MM.1S (cell line): ENCODE measurements around the gene PTPRO.

Experiments used
- DNase-seq: peaks from one replicate; pipeline ENCODE4 v3.0.0-alpha.2; 2015
- H2AFZ ChIP-seq: fragments of 300-600 bp; sonication (generic); 2 replicates; pipeline ENCODE4 v1.6.0; 2016; ENCODE audit warnings: antibody characterized with exemption, low read length
- H3F3A ChIP-seq: fragments of 300-600 bp; sonication (generic); 2 replicates; pipeline ENCODE4 v1.6.1; 2016; ENCODE audit warnings: mild to moderate bottlenecking, antibody characterized with exemption, low read length, moderate library complexity, mixed read lengths; ENCODE audit not compliant: insufficient read depth
- H3K27ac ChIP-seq: fragments of 300-600 bp; sonication (generic); 2 replicates; pipeline ENCODE4 v1.5.1; 2016; ENCODE audit warnings: mild to moderate bottlenecking, low read length
- H3K27me3 ChIP-seq: fragments of 300-600 bp; sonication (generic); replicated peaks from 2 replicates; pipeline ENCODE4 v1.6.0; 2016; ENCODE audit warnings: low read length; ENCODE audit not compliant: insufficient read depth
- H3K36me3 ChIP-seq: fragments of 300-600 bp; sonication (generic); replicated peaks from 2 replicates; pipeline ENCODE4 v1.6.1; 2016; ENCODE audit warnings: mild to moderate bottlenecking, low read length, mixed read lengths; ENCODE audit not compliant: insufficient read depth
- H3K4me1 ChIP-seq: fragments of 300-600 bp; sonication (generic); 2 replicates; pipeline ENCODE4 v1.6.1; 2016; ENCODE audit warnings: low read length, mixed read lengths
- H3K4me2 ChIP-seq: fragments of 300-600 bp; sonication (generic); 2 replicates; pipeline ENCODE4 v1.6.0; 2016; ENCODE audit warnings: low read depth, low read length
- H3K4me3 ChIP-seq: fragments of 300-600 bp; sonication (generic); 2 replicates; pipeline ENCODE4 v1.5.1; 2016; ENCODE audit warnings: low read length, mixed read lengths
- H3K79me2 ChIP-seq: fragments of 300-600 bp; sonication (generic); 2 replicates; pipeline ENCODE4 v1.6.1; 2016; ENCODE audit warnings: mixed run types, low read length, mixed read lengths
- H3K9ac ChIP-seq: fragments of 300-600 bp; sonication (generic); 2 replicates; pipeline ENCODE4 v1.6.1; 2016; ENCODE audit warnings: low read length, mixed read lengths
- H3K9me2 ChIP-seq: fragments of 300-600 bp; sonication (generic); replicated peaks from 2 replicates; pipeline ENCODE4 v1.6.1; 2016; ENCODE audit warnings: mild to moderate bottlenecking, low read length, mixed read lengths; ENCODE audit not compliant: insufficient read depth
- H3K9me3 ChIP-seq: fragments of 300-600 bp; sonication (generic); replicated peaks from 2 replicates; pipeline ENCODE4 v1.6.1; 2016; ENCODE audit warnings: mild to moderate bottlenecking, low read length, mixed read lengths; ENCODE audit not compliant: insufficient read depth
- H4K20me1 ChIP-seq: fragments of 300-600 bp; sonication (generic); 2 replicates; pipeline ENCODE4 v1.6.1; 2016; ENCODE audit warnings: mild to moderate bottlenecking, low read length, moderate library complexity, mixed read lengths; ENCODE audit not compliant: insufficient read depth
- CTCF ChIP-seq: fragments of 300-600 bp; sonication (generic); IDR thresholded peaks from 2 replicates; pipeline ENCODE4 v1.5.1; 2016; ENCODE audit warnings: antibody characterized with exemption, low read length, mixed read lengths
- EZH2 ChIP-seq: fragments of 300-600 bp; sonication (generic); optimal IDR thresholded peaks from 2 replicates; pipeline ENCODE3; 2017; ENCODE audit warnings: low read depth, mild to moderate bottlenecking, antibody characterized with exemption, low read length, mixed read lengths
- EZH2phosphoT487 ChIP-seq: fragments of 300-600 bp; sonication (generic); IDR thresholded peaks from 2 replicates; pipeline ENCODE4 v1.6.1; 2018; ENCODE audit warnings: antibody characterized with exemption, low read length

The PTPRO gene

GRCh38 chr12:15393995-15394394, 71.7 kb downstream of the PTPRO start:
- H3K4me1 ChIP-seq = no peaks in the 10 kb centered on the region
- H3K9me2 ChIP-seq = 0 out of 2 replicates have a peak, but pooled peaks cover 3% of the 10 kb centered on the region
- H3K9me3 ChIP-seq = no peaks in the 10 kb centered on the region
- no peak for DNase-seq
- H2AFZ ChIP-seq = no peak overlapping the region
- H3F3A ChIP-seq = no peaks in the 10 kb centered on the region
- TF ChIP-seq EZH2 = no peak
- TF ChIP-seq EZH2phosphoT487 = no peak
- no peak for TF ChIP-seq CTCF
- H3K9ac ChIP-seq = no peak overlapping the region
- no peaks in the 10 kb centered on the region for H3K27me3 ChIP-seq
- H3K4me3 ChIP-seq = no peak overlapping the region
- no peaks in the 10 kb centered on the region for H3K79me2 ChIP-seq
- no peak overlapping the region for H3K4me2 ChIP-seq
- H3K27ac ChIP-seq = no peak overlapping the region
- H3K36me3 ChIP-seq = no peaks in the 10 kb centered on the region
- H4K20me1 ChIP-seq = no peaks in the 10 kb centered on the region

GRCh38 chr12:15404485-15404884, 82.2 kb downstream of the PTPRO start:
- Histone ChIP-seq H3K4me3 (no peak overlapping the region), H2AFZ (no peak overlapping the region), H3K79me2 (no peaks in the 10 kb centered on the region), H3K36me3 (no peaks in the 10 kb centered on the region), H4K20me1 (no peaks in the 10 kb centered on the region), H3K9me2 (no peaks in the 10 kb centered on the region), H3F3A (no peaks in the 10 kb centered on the region), H3K4me2 (no peak overlapping the region), H3K4me1 (no peaks in the 10 kb centered on the region), H3K27ac (no peak overlapping the region), H3K27me3 (no peaks in the 10 kb centered on the region), H3K9me3 (no peaks in the 10 kb centered on the region), H3K9ac (no peak overlapping the region)
- TF ChIP-seq EZH2 (no peak), CTCF (no peak), EZH2phosphoT487 (no peak)
- DNase-seq = no peak

- Histone ChIP-seq H3K27me3 (no peaks in the 10 kb centered on the region), H2AFZ (no peak overlapping the region), H3K9me3 (no peaks in the 10 kb centered on the region), H3K9me2 (no peaks in the 10 kb centered on the region), H3K4me3 (no peak overlapping the region), H3F3A (no peaks in the 10 kb centered on the region), H3K4me2 (no peak overlapping the region), H3K36me3 (no peaks in the 10 kb centered on the region), H3K79me2 (no peaks in the 10 kb centered on the region), H4K20me1 (no peaks in the 10 kb centered on the region), H3K4me1 (no peaks in the 10 kb centered on the region), H3K27ac (no peak overlapping the region), H3K9ac (no peak overlapping the region)
- DNase-seq = no peak
- TF ChIP-seq EZH2phosphoT487 (no peak), CTCF (no peak), EZH2 (no peak)
Measured at GRCh38 chr12:15405606-15406005, 83.3 kb downstream of the PTPRO start.
